Measurements from ENCODE around the gene FAM117A.

GRCh38 chr17:49766918-49767530, 3.1 kb upstream of the FAM117A start:
- TF ChIP-seq RAD21 (IDR thresholded peaks at IDR 0.05; ENCODE audit: low read depth) (no peak), USF1 (IDR thresholded peaks at IDR 0.05) (no peak), CREB1 (IDR thresholded peaks at IDR 0.05; ENCODE audit: low read depth) (no peak), ZBTB7A (IDR thresholded peaks at IDR 0.05; ENCODE audit: low read depth) (no peak), TAF1 (IDR thresholded peaks at IDR 0.05; ENCODE audit: low read depth) (no peak), EGR1 (IDR thresholded peaks at IDR 0.05) (no peak), EP300 (IDR thresholded peaks at IDR 0.05; ENCODE audit: borderline replicate concordance) (no peak), CEBPB (IDR thresholded peaks at IDR 0.05) (no peak)
- TF ChIP-seq, protein P1, sequence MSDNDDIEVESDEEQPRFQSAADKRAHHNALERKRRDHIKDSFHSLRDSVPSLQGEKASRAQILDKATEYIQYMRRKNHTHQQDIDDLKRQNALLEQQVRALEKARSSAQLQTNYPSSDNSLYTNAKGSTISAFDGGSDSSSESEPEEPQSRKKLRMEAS (IDR thresholded peaks at IDR 0.05), result no peak
